HG02763 (cell line): Measurements from ENCODE around the gene SLC2A9.

Experiments used
- ATAC-seq: cut with Tn5 transposase; IDR thresholded peaks from one replicate; pipeline ENCODE4 v1.9.1; 2021; ENCODE audit warnings: mild to moderate bottlenecking, moderate library complexity; ENCODE audit not compliant: unreplicated experiment

The SLC2A9 gene

DNA sequence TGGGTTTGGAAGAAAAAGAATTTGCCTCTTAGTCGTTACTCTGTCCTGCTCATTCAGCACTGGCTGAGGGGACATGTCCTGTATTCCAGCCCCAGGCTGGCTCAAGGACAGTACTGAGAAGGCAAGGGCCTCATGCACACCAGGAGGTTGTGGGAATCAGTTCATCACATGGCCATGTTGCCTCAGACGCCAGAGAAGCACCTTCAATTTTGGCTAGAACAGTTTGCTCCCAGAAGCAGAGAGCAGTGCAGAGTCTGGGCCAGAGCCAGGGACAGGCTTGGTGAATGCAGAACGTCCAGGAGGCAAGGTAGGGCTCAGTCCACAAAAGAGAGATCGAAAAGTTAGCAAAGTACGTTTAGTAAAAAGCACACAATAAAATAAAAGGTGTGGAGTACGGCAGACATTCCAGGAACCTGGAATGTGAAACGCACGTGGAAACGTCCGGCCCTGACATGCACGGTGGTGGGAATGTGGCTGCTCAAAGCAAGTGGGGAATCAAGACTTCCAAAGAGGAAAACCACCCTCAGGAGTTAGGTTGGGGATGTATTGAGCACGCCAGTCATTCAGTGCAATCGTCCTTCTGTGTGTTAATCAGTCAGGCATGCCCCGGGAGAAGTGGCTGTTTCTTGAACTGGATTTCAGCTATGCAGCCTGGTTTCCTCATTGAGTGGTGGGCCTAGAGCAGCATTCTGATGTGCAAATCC is 1.2 kb upstream of the SLC2A9 start:
- no peak for ATAC-seq

DNA sequence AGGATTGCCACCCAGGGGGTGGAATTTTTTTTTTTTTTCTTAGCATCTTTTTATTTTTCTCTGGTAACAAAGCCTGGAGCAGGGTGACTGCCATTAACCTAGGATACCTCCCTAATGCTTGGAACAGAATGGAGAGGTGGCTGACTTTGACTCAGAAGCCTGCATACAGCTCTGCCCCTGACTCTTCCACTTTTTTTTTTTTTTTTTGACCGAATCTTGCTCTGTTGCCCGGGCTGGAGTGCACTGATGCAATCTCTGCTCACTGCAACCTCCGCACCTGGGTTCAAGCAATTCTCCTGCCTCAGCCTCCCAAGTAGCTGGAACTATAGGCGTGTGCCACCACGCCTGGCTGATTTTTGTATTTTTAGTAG is 341 bp upstream of the SLC2A9 start:
- ATAC-seq, result no peak

DNA sequence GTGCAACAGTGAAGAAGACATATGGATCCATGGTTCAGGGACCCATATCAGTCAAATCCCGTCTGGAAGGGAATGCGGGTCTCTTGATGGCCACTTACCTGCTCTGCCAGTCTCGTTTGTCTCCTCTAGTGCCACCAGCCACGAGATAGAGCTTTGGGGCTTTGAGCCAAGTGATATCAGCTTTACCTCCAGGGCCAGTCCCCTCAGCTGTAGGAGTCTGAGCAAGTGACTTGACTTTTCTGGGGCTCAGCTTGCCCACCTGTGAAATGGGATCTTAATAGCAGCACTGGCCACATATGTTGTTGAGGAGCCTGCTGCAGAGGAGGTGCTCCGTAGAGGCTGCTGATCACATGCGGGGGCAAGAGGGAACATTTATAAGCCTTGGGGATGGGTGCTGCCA is 1.2 kb downstream of the SLC2A9 start:
- no peak for ATAC-seq

DNA sequence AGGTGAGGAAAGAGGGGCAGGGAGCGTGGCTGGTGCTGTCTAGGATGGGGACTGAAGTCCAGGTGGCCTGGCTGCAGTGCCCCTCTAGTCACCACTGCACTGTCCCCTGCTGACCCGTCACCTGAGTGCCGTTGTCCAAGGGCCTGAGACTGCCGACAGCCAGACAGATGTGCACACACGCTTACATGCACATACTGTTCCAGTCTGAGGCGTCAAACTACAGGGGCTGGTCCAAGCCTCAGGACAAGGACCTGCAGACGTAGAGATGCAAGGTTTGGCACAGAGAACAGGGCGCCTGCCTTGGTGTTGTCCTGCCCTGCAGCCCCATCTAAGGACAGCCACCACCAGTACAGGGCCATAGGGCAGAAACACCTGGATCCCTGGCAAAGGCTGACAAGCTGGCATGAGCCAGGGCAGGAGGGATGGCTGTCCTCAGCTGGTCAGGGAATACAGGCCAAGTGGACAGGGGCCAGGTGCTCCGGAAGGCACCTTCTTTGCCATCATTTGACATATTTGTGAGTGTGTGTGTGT is 1.7 kb downstream of the SLC2A9 start:
- ATAC-seq, result no peak

DNA sequence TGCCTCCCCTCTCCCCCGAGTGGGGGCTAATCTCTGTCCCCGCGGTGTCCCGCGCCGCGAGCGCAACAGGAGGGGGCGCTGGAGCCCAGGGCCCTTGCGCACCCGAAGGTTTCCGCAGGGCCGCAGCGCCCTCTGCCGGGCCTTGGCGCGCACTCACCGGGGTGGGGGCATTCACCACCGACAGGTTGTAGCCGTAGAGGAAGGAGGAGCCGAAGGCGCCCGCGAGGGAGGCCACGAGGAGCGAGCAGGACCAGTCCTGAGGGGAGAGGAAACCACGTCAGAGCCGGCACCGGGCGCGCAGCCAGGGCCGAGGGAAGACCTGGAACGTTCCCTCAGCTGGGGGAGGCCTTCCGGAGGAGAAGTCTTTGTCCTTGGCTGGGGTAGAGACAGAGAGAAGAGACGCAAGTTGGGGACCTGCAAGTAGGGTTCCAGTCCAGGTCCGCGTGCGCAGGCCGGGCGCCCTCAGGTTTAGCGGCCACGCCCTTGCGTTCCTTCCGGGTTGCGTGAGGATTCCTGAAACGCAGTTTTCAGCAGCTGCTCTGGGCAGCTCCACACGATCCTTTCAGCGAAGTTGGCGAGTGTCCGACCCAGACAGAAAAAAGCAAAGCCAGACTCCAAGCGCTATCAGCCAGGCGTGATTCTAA is 2.4 kb downstream of the SLC2A9 start:
- peak; percentile 97 for ATAC-seq

DNA sequence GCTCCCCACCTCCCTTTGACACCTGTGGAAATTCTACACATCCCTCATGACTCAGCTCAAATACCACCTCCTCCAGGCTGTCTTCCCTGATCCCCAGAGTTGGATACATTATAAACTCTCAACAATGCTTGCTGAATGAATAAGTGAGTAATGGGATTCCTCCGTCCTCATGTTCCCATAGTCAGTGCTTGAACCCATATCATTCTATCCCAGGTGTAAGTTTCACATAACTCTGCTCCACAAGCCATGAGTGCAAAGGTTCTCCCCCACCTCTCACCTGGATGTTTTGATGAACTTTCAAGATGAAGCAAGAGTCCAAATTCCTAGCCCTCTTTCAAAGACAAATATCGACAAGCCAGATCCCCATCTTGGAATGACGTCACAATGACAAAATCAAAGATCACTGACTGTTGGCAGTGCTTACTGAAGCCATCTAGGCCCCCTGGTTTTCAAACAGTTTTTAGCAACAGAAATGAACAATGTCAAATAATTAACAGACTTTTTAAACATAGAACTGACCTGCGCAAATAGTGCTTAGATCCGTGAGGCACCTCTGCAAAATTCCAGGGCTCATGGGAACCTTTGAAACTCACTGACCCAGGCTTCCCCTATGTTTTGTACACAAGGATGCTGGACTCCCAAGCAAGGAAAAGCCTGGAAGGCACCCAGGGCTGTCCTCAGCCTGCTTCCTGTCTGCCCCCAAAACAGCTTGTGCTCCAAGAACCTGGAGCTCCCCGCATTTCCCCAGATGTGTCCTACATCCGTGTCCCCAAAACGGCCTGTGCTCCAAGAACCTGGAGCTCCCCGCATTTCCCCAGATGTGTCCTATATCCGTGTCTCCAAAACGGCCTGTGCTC is 4.0 kb downstream of the SLC2A9 start:
- no peak for ATAC-seq

DNA sequence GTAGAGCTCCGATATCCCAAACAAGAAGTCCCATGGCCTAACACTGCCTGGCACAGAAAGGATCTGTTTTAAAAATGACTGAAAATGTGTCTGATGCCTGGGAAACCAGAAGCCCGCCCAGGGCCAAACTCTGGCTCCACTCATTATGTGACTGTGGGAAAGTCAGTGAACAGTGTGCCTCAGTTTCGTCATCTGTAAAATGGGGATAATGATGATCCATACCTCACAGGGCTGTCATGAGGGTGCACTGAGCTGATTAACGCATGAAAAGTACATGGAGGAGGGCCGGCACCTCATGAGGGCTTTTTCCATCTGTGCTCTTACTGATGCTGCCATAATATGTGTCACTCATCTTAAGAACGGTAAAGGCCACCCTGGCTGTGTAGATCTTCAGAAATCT is 5.1 kb downstream of the SLC2A9 start:
- ATAC-seq, result no peak

DNA sequence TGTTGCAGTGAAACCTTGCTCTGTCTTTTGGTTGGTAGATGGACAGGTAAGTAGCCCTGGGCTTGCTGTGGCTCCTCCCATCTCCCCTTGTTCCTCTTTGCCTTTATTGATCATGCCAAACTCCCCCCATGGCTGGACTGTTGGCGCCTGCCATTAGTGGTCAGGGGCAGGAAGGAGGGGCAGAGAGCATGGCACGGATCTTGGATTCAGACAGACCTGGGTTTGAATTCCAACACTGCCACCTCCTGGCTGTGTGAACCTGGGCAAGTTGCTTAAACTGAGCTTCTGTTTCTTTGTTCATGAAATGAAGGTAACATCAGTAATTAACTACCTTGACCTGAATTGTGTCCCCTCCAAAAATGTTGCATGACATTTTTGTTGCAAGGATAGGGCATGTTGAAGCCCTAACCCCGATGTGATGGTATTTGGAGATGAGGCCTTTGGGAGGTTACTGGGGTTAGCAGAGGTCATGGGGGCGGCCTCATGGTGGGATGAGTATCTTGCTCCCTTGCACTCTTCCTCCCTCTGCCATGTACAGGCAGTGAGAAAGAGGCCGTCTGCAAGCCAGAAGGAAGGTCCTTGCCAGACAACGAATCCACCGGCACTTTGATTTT is 6.0 kb downstream of the SLC2A9 start:
- no peak for ATAC-seq

DNA sequence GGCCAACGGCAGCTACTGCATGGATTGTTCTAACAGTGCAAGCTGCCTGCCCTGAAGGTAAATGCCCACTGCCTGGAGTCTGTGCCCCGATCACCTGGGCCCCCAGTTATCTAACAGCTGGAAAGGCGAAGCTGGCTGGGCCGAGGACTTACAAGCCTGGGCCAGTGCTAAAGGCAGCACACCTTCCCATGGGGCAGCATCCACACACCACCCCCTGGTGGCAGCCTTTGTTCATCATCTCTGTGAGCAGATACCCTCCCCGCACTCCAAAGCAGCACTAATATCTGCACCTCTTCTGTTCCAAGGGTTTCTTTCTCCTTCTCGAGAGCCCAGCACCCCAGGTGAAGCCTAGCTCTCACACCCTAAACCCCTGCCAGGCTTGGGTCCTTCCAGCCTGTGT is 7.6 kb downstream of the SLC2A9 start:
- no peak for ATAC-seq

DNA sequence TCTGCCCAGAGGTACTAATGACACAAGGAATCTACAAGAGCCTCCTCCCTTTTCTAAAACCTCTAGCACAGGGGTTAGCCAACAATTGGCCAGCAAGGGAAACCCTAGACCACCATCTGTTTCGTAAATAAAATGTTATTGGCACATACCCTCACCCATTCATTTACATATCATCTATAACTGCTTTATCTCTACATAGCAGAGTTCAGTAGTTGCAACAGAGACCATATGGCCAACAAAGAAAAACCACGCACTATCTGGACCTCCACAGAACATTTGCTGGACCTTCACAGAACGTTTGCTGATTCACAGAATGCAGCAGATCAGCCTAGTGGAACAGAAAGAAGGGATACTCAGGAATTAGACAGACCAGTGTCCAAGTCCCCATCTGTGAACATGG is 9.4 kb downstream of the SLC2A9 start:
- ATAC-seq, result no peak

DNA sequence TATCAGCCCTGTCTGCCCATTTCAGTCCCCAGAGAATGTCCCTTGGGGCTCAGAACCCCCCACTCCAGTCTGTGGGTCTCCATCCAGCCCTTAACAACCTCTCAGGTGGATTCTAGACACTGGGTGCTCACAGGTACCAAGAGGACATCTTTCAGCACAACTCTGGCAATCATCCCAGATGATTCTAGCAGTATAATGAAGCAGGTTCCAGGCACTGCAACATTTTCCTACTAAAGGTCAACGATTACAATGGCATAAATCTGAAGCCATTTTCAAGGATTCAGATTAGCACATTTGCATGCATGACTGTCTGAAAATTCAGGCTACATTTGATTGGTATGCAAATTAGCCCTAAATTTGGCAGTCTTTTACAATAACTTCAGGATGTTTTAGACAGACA is 10.0 kb downstream of the SLC2A9 start:
- no peak for ATAC-seq

DNA sequence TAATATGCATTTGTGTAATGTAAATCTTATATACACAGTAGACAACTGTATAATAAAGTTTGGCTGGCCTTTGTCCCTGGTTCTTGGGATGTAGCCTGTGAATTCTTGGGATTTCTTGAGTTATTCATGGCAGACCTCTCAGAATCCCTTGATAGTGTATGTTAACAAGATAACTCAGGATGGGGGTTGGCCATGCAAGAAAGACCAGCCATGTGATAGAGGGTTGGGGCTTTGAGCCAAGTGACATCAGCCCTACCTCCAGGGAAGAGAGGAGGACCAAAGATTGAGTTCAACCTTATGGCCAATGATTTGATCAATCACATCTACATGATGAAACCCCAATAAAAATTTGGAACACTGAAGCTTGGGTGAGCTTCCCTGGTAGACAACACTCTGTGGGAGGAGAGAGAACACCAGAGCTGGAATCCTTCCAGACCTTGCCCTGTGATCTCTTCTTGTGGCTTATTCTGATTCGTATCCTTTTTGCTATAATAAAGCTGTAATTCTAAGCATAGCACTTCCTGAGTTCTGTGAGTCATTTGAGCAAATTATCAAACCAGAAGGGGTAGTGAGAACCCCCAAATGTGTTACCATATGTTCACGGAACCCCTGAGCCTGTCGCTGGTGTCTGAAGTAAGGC is 11.3 kb downstream of the SLC2A9 start:
- no peak for ATAC-seq

DNA sequence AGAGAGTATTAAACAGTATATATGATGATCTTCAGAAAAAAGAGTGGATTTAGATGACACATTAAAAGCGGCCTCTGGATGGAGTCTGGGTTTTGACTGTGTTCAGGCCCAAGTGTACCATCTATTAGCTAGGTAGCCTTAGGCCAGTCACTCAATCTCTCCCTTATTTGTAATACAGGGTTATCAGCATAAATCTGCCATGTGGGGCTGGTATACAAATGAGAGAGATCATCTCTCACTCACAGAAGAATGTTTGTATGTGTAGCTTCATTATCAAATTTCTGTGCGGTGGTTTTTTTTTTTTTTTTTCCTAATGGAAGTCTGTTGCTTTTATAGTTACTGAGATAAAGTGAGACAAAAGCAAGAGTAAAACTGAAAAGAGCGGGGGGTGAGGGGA is 12.7 kb downstream of the SLC2A9 start:
- no peak for ATAC-seq

DNA sequence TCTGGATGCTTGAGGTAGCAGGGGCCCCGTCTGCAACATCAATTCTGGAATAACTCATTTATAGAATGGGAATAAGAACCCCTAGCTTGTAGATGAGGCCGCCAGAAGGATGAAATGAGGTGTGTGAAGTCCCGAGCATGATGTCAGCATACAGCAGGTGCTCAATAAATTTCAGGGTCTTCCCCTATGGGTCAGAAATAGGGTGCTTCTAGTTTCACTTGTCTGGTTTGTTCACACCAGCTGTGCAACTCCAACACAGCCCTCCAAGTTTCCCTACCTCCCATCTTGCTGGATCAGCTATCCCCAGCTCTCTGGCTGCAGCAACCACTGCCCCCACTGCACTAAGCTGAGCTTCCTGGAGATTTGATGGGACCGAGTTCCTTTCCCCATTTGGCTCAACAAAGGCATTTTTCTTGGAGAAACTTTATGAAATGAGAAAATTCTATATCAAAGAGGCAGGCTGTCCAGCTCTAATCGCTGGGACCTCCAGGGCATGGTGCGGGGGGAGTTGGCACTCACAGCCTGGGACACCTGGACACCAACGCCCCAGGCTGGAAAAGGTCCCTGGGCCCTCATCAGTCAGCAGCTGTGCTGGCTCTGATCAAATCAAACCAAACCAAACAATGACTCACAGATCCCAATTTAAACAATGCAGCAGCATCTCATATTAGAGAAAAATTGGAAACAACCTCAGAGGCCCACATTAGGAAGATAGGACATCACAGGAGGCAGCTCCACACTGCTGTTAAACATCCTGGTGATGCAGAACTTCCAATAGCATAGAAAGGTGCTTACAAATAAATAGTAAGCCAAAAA is 13.3 kb downstream of the SLC2A9 start:
- ATAC-seq, result peak; percentile 41

DNA sequence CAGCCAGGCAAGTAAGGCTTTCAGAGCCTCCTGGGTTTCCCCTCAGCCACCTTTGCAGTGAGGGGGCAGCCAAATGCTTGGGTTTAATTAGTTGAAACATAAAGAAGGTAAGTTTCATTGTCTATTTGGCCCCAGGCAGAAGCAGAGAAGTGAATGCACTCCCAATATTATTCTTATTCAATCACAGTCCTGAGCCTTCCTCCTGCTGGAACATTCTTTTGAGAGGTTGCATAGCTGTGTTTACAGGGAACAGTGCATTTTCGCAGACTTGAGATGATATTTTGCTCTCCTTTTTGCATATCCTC is 13.9 kb downstream of the SLC2A9 start:
- peak; percentile 41 for ATAC-seq

DNA sequence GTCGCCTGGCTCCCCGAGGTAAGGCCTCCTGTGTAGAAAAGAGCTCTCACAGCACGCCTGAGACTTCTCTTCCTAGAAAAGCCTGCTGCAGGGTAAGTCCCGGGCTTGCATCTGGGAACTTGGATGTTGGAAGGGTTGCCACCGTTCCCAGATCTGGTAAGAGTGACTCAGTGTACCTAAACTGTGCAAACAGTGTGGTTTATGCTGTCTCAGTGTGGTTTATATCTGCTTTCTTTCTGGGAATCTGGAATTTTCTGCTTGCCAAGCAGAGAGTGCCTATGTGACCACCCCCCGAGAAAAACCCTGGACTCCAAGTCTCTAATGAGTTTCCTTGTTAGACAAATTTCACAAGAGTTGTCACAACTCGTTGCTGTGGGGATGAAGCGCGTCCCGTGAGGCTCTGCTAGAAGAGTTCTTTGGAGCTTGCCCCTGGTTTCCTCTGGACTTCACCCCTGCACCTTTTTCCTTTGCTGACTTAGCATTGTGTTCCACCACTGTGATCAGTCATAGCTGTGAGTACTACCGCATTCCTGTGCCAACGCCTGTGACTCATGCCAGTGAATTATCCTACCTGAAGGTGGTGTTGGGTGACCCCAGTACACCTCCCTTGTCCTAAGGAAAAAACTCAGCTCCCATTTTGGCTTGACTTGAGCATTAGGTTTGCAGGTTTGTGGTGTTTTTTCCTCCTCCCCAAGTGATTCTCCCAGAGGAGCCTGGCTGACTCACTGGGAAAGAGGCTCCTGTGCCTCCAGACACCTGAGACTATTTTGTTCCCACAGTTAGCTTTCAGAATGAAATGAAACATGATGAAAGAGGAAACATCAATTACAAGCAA is 14.5 kb downstream of the SLC2A9 start:
- peak; percentile 5 for ATAC-seq

DNA sequence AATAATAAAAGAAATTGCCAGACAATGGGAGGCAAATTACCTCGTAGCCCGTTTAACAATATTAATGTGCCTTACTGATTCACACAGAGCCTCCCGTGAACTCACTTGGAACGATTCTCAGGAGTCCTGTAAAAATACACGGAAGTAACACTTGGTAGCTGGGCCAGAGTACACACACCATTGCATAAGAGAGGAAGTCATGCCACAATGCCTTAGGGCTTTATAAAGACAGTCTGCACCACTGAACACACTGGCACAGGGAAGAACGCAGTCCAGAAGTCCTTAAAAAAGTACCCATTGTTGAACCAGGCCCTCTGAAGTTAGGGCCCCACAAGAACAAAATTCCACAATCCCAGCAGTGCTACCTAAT is 15.1 kb downstream of the SLC2A9 start:
- ATAC-seq, result no peak

DNA sequence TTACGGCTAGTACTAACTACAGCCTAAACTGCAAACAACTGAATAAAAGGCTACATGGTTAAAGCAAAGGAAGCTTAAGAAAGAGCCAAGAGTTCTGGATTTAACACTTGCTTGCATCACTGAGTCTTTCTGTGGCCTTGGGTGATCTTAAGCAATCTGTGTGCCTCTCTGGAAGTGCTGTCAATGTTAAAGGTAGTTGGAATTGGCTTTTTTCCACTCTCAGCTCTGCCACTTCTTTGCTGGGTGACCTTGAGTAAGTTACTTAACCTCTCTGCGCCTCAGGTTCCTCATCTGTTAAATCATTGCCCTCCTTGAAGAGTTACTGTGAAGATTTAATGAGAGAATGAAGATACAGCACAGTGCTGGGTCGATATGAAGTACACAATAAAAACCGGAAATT is 15.7 kb downstream of the SLC2A9 start:
- ATAC-seq, result no peak

DNA sequence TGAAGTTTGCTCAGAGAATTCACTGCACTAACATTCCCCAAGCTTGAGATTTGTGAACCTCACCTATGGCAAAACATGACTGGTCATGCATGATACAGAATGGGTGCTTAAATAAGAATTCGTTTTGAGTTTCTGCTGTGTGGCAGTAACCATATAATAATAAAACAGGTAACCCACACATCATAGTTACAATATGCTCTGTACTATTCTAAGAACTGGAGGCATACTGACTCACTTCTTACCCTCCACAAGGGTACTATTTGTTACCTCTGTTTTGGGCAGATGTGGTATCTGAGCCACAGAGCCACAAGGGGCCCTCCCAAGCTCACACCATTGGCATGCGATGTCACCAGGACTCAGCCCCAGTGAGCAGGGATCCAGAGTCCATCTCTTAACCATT is 17.6 kb downstream of the SLC2A9 start:
- no peak for ATAC-seq
